Measurements from ENCODE around the gene GRAMD4.

GRCh38 chr22:46721501-46722085 lies 101.4 kb downstream of the GRAMD4 start:
- no peak for TF ChIP-seq TAF1 (IDR thresholded peaks at IDR 0.05; ENCODE audit: low read depth, low read length)
- no peak for TF ChIP-seq SPI1 (IDR thresholded peaks at IDR 0.05; ENCODE audit: low read depth, low read length)
- TF ChIP-seq POLR2A (IDR thresholded peaks at IDR 0.05; ENCODE audit: low read depth, low read length) = no peak
- TF ChIP-seq POLR2AphosphoS5 (IDR thresholded peaks at IDR 0.05; ENCODE audit: low read depth, low read length) = no peak
- no peak for TF ChIP-seq POU2F2 (IDR thresholded peaks at IDR 0.05; ENCODE audit: low read depth, low read length)
- TF ChIP-seq PAX5 (IDR thresholded peaks at IDR 0.05; ENCODE audit: insufficient read depth, low read length, severe bottlenecking) = no peak

Data from GM12891 (cell line).